Chondrocyte (in vitro differentiated cells): ENCODE results near the gene GABBR2. TPM values are rescaled to one million over a fixed set of nuclear protein-coding genes. Genes with fewer than 3 reads are reported as not detected.

Source experiments
- DNase-seq: peaks from one replicate; pipeline ENCODE4 v3.0.0; 2021; ENCODE audit warnings: mixed read lengths, low spot score
- H3K27ac Mint-ChIP-seq: one replicate; pipeline ENCODE4 v1.8.0; 2021; ENCODE audit warnings: mild to moderate bottlenecking, moderate library complexity, mixed read lengths; ENCODE audit not compliant: unreplicated experiment
- H3K27me3 Mint-ChIP-seq: 2 replicates; pipeline ENCODE4 v1.8.0; 2021; ENCODE audit warnings: low read depth, mixed read lengths
- H3K36me3 Mint-ChIP-seq: 2 replicates; pipeline ENCODE4 v1.8.0; 2021; ENCODE audit warnings: low read depth, mixed read lengths
- H3K4me1 Mint-ChIP-seq: 2 replicates; pipeline ENCODE4 v1.8.0; 2021; ENCODE audit warnings: low read depth, mild to moderate bottlenecking, mixed read lengths
- H3K4me3 Mint-ChIP-seq: one replicate; pipeline ENCODE4 v1.8.0; 2021; ENCODE audit warnings: mild to moderate bottlenecking, moderate library complexity, mixed read lengths; ENCODE audit not compliant: unreplicated experiment
- H3K9me3 Mint-ChIP-seq: 2 replicates; pipeline ENCODE4 v1.8.0; 2021; ENCODE audit warnings: low read depth, mixed read lengths
- CTCF ChIP-seq: fragments of 200-600 bp; sonication (generic); IDR thresholded peaks from 2 replicates; pipeline ENCODE4 v1.5.0; 2021; ENCODE audit warnings: antibody characterized with exemption, mild to moderate bottlenecking, moderate library complexity
- total RNA-seq: library from RNA; stranded (reverse); gene quantifications from 3 replicates; pipeline ENCODE4 v1.2.1, GENCODE V29; 2021

The GABBR2 gene
- total RNA-seq, 1 donor from 2014 or later: 0.12 TPM

GRCh38 chr9:98240475-98240874, 468.3 kb downstream of the GABBR2 start:
- no peaks in the 10 kb centered on the region for H3K9me3 Mint-ChIP-seq
- no peaks in the 10 kb centered on the region for H3K27me3 Mint-ChIP-seq
- no peak for DNase-seq
- H3K27ac Mint-ChIP-seq: no peak overlapping the region
- no peaks in the 10 kb centered on the region for H3K4me1 Mint-ChIP-seq
- H3K4me3 Mint-ChIP-seq: no peak overlapping the region
- no peak for TF ChIP-seq CTCF
- H3K36me3 Mint-ChIP-seq: peaks cover 11% of the 10 kb centered on the region

Other genes with a start within 250 kb of the GABBR2 start
- gene ANKS6, start 87.6 kb upstream of the GABBR2 start, total RNA-seq: 13.4 to 17.2 TPM (median 17.1 TPM) in 3 replicates
- 0.34 to 0.55 TPM in 2 of 3 replicates, not detected in the other for gene GALNT12, start 98.7 kb upstream of the GABBR2 start, total RNA-seq
- gene COL15A1, start 235.0 kb upstream of the GABBR2 start, total RNA-seq: 5.2 to 7.1 TPM (median 5.4 TPM) in 3 replicates